Stimulated activated CD8-positive, alpha-beta memory T cell treated with anti-CD3 and anti-CD28 coated beads, Interleukin-12 subunit alpha, Interleukin-12 subunit beta, amount 100 ng/mL, for 24 hours (primary cell): ENCODE results near the gene ZNF609.

ENCODE experiments used
- DNase-seq: peaks from one replicate; pipeline ENCODE4 v3.0.0-alpha.2; 2020; ENCODE audit errors: extremely low read depth

The ZNF609 gene

GRCh38 chr15:64460206-64460723 lies at the start of gene ZNF609:
Gene ZNF609, plus strand, starts transcription at chr15:64460578. Its CDS starts 38,842 bp downstream, at chr15:64499420.
- DNase-seq: peak; percentile 62

GRCh38 chr15:64412216-64412615 lies 48.2 kb upstream of the ZNF609 start:
- no peak for DNase-seq

DNA sequence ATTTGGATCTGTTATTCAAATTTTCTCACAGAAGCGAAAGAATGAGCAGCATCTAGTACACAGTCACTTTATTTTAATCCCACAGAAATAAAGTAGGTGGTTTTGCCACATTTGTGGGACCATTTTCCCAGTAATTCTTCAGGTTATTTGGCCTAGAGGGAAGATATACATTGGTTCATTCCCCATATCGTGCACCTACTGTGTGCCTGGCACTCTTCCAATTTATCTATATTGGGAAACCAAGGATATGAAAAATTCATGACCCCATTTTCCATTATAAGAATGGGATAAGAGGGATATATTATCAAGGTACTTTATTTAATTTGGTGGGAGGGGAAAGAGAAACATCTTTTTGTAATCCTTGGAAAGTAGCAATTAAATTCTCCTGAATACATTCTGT lies 37.7 kb upstream of the ZNF609 start:
- DNase-seq: no peak

GRCh38 chr15:64423970-64424369 lies 36.4 kb upstream of the ZNF609 start:
- DNase-seq: no peak

DNA sequence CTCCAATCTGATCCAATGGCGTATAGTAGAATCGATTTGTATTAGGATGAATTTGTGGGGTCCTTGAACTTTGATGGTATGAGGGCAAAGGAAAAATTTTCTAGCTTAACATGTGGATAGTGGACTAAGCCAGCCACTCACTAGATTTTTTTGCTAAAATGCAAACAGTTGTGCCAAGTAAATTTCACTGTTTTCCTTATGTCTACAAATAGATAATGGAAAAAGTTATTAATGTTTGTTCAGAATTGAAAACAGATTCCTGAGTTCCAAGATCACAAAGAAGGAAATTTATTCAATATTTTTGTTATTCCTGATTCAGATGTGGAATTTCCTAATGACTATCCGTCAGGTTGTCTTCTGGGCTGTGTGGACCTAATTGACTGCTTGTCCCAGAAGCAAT lies 35.2 kb upstream of the ZNF609 start:
- no peak for DNase-seq

GRCh38 chr15:64426845-64427465 lies 33.4 kb upstream of the ZNF609 start:
- no peak for DNase-seq

DNA sequence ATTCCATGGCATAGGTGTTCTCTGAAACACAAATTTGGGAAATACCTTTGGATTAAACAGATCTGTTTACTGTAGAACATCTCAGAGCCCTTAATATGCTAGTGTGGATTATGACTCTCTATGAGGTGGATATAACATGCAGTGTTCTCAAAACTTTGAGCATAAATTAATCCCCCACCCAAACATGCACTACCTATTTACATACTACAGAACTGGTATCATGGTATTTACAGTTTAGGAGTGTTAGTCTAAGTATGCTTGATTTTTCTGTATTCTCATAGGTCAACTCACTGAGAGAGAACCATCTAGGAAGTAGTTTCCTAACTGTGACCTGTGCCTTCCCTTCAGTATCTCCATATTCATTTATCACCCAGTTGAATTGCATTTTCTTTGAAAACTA lies 30.9 kb upstream of the ZNF609 start:
- DNase-seq: no peak

GRCh38 chr15:64430000-64430735 lies 30.2 kb upstream of the ZNF609 start:
- DNase-seq: no peak

GRCh38 chr15:64437982-64438381 lies 22.4 kb upstream of the ZNF609 start:
- no peak for DNase-seq

DNA sequence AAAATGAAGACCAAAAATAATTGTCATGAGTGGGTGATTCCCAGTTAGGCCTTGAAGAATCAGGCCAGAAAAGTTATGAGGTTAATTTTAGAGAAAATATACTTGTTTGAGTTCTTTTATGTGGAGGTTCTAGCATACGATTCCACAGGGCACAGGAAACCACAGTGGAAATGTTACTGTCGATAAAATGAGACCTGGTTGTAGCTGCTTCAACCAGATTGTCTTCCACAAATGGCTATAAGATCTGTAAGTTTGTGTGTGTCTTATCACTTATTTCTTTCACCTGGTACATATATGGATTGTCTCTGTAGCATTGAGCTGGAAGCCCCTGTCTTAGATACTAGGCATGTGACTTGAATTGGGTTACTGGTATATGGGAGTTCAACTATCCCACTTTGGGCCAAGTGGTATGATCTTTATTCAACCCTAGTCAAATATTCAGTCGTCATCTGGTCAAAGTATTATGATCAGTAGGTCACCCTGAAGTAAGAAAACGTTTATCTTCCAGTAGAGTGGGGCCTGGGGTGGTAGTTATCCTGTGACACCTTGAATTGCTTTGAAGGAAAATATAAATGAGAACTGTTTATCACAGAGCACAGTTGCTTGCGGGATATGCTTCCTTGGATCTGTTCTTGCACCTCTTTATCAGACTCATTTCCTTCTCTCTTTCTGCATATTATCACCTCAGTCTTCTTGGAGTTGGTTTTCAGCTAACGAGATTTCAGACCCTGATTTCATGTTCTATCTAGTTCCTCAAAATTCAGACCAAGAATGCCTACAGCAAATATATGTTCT lies 21.5 kb upstream of the ZNF609 start:
- no peak for DNase-seq

DNA sequence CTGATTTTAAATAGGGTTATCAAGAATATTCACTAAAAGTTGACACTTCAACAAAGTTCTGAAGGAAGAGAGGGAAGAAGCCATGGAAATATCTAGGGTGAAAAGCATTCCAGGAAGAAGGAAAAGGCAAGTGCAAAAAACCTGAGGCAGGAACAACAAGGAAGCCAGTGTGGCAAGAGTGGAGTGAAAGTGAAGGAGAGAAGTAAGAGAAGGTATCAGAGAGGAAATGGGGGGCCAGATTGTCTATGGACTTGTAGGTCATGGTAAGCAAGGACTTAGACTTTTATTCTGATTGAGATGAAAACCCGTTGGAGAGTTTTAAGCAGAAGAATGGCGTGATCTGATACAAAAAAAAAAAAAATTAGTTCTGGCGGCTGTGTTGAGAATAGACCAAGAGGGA lies 18.5 kb upstream of the ZNF609 start:
- no peak for DNase-seq

DNA sequence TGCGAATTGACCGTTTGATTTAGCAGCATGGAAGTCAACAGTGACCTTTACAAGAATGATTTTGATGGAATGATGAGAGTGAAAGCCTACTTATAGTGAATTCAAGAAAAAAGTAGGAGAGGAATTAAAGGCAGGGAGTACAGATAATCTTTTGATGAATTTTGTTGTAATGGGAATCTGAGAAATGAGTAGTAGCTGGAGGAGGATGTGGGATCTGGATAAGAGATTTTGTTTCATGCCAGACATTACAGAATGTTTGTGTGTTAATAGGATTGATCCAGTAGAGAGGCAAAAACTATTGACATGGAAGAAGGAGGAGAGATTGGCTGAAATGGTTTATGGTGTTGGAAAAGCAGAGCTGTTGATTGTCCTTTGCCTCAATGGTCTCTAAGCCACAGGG lies 17.4 kb upstream of the ZNF609 start:
- no peak for DNase-seq

GRCh38 chr15:64443747-64444621 lies 16.4 kb upstream of the ZNF609 start:
- DNase-seq: no peak

DNA sequence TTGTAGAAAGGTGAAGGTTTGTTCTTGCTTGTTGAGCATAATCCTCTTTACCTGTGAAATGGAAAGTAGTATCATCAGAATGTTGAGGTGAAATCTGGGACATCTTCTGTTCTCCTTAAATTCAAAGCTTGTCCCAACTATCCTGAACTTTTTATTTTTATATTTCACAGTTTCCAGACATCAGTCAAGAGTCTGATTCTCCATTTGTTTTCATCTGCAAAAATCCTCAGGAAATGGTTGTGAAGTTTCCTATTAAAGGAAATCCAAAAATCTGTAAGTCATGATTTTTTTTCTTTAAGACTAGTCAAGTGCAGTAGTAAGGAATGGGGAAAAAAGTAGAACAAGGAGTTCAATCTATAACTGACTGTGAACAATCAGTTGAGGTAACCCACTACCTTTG lies 15.5 kb upstream of the ZNF609 start:
- no peak for DNase-seq

DNA sequence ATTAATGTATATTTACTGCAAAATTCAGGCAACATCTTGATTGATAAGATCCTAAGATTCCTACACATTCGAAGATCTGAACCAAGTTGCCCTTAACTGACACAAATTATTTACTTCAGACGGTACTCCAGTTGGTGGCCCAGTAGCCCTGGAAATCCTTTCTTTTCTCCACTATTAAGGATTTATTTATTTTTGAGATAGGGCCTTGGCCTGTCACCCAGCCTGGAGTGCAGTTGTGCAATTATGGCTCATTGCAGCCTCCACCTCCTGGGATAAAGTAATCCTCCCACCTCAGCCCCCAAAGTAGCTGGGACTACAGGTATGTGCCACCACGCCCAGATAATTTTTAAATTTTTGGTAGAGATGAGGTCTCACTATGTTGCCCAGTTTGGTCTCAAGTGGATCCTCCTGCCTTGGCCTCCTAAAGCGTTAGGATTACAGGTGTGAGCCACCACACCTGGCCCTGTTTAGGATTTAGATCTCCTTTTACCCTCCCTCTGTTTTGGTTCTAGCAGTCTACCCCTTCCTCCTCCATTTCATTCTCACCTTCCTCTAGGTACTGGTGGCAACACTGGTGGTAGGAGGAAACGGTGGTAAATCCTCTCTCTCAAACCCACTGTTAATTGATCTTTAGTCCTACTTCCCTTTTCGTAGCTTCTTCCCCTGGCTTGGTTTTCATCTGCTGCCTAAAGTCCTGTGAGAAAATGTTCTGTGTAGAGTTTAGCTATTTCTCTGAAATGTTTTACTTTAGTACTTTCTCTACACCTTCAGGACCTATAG lies 12.7 kb upstream of the ZNF609 start:
- DNase-seq: no peak

DNA sequence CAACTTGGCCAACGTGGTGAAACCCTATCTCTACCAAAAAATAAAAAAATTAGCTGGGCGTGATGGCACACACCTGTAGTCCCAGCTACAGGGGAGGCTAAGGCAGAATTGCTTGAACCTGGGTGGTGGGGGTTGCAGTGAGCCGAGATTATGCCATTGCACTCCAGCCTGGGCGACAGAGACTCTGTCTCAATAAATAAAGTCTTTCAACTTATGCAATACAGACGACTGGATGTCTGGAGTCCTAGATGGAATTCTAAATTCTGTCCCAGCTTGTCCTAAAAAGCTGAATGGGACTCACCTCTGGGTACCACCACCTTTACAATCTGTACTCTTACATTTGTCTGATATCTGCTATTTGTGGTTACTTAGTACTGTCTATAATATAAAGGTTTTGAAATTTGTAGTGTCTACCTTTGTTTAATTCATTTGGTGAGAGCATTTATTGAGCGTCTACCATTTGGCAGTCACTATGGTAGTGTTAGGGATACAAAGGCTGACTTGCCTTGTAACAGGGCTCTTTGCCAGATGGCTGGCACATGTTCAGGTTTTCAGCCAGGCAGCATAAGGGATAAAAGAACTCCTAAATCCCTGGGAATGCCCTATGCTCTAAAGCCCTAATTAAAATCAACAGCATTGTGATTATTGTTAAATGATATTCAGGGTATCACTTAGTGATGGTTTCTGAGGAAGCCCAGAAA lies 7.2 kb upstream of the ZNF609 start:
- no peak for DNase-seq

DNA sequence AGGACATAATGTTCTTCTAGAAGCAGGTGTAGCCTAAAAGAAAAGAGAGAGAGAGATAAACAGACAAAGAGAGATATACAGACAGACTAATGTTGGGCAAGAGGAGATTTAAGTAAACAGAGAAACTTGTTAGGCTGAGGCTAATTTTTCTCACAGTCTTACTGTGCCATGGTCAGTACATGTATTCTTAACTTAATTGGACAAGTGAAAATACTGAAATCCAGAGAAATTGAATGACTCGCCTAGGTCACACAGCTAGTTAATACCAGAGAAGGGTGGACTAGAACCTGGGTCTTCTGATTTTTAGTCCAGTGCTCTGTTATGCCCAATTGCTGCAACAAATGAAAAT lies 6.7 kb upstream of the ZNF609 start:
- DNase-seq: no peak

DNA sequence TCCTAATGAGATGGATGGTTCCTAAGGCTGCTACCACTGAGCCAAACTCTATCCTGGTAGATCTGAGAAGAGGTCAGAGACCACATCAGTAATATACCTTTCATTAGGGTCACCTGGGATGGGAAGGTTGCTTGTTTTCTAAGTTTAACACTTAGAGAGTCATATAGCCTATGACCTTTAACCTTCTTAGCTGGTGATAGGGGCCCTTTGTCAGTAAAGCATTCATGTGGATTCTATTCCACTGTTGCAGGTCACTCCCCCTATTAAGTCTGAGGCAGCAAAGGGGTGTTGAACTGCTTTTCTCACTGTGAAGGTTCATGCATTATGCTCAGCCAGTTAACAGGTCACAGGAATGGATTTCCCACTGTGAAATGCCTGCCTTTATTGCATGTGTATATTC lies 6.1 kb upstream of the ZNF609 start:
- DNase-seq: no peak

DNA sequence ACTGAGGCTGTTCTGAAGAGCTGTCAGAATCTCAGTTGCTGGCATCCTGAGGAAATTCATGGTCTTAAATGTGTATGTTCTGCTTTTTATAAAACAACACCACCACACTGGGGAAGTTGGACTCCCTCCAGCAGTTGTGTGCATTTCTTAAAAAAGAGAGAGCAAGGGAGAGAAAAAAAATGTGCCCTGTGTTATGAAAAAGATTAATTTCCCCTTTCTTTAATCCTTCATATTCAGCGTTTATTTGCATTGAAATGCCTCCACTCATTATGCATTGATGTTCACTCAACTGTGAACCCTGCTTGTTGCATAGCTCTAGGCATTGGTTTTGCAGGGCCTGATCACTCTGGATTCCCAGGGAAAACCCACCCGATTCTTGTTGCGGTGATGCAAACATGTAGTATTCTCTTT lies 4.4 kb upstream of the ZNF609 start:
- DNase-seq: no peak

- no peak for DNase-seq
Observed at GRCh38 chr15:64456634-64457108, 3.7 kb upstream of the ZNF609 start.
